AG10803 (cell line): ENCODE results near the gene EYS.

Experiments
- DNase-seq: peaks from one replicate; pipeline ENCODE4 v3.0.0; 2010; ENCODE audit warnings: low read depth
- H3K4me3 ChIP-seq: 2 replicates; pipeline ENCODE4 v1.5.1; 2011; ENCODE audit warnings: mild to moderate bottlenecking, low read length, control low read depth
- TF ChIP-seq, protein P1 (sequence below): conservative IDR thresholded peaks from 2 replicates; pipeline ENCODE4 v1.5.1; 2011; ENCODE audit warnings: mild to moderate bottlenecking, low read length, control low read depth, inconsistent platforms

Gene EYS

DNA sequence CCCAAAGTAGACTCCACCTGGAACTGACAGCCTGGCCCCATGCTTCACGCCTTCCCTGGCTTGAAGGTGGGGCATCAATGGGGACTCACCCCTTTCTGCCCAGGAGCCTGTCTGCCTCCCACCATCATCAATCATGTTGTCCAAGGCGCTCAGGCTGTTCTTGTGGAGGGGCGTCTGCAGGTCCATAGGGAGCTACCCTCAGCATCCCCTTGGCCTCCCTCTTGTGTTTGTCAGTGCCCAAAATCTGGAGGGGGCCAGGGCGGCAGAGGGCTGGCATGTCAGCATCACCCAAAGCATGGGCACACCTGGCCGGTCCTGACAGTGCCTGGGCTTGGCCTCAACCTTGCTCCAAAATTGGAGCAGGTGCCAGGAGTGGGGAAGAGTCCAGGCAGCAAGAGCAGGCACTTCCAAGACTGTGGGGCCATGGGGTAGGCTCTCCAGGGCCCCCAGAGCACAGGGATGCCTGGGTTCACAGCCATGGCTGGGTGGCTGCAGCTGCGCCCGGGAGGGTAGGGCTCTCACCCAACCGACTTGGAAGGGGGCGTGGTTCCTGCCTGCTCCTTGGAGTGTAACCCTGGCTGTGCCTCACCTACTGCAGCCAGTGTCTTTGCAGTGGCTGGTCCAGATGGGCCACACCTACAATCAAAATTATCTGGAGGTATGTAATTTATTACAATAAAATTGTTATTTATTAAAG, 903.4 kb downstream of the EYS start:
- no peak for DNase-seq
- TF ChIP-seq, protein P1, sequence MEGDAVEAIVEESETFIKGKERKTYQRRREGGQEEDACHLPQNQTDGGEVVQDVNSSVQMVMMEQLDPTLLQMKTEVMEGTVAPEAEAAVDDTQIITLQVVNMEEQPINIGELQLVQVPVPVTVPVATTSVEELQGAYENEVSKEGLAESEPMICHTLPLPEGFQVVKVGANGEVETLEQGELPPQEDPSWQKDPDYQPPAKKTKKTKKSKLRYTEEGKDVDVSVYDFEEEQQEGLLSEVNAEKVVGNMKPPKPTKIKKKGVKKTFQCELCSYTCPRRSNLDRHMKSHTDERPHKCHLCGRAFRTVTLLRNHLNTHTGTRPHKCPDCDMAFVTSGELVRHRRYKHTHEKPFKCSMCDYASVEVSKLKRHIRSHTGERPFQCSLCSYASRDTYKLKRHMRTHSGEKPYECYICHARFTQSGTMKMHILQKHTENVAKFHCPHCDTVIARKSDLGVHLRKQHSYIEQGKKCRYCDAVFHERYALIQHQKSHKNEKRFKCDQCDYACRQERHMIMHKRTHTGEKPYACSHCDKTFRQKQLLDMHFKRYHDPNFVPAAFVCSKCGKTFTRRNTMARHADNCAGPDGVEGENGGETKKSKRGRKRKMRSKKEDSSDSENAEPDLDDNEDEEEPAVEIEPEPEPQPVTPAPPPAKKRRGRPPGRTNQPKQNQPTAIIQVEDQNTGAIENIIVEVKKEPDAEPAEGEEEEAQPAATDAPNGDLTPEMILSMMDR = no peak
- H3K4me3 ChIP-seq = no peak overlapping the region

DNA sequence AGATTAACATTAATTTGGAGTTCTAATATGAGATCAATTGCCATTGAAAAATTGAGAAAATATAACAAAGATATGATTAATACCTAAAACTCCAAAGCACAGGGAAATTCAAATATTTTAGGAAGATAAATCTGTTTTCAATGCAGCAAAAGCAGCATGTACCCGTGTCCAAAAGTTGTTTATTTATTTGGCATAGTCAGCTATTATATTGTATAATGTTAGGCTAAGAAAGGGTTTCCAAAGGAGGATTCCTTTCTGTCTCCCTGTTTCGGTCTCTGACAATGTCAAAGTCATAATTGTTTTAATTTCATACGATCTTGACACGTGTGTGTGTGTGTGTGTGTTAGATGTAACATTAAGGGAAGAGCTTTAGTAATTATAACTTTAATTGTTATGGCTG, 914.5 kb downstream of the EYS start:
- H3K4me3 ChIP-seq = no peak overlapping the region
- no peak for DNase-seq
- TF ChIP-seq, protein P1 = no peak

- TF ChIP-seq, protein P1 = no peak
- H3K4me3 ChIP-seq = no peak overlapping the region
- no peak for DNase-seq
Measured at GRCh38 chr6:64789476-64789875, 917.5 kb downstream of the EYS start.

DNA sequence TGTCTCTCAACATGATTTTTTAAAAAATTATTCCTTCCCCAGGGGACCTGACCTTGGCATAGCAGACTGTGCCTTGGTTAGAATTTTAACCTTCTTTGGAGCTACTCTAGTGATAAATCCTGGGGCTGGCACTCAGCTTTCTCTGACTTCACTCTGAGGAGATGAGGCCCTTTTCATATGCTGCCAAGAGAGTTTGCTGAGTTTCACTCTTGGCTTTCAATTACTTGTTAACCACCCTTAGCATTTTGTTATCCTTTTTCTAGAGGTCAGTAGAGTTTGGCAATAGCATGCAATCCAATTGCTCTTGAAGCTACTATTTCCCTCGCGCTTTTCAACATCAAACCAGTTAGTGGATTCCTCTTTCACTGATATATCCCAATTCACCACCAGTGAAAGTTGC, 920.3 kb downstream of the EYS start:
- H3K4me3 ChIP-seq = no peak overlapping the region
- TF ChIP-seq, protein P1 = no peak
- no peak for DNase-seq

GRCh38 chr6:64782877-64783276, 924.1 kb downstream of the EYS start:
- no peak overlapping the region for H3K4me3 ChIP-seq
- TF ChIP-seq, protein P1 = no peak
- DNase-seq = no peak

- DNase-seq = no peak
- H3K4me3 ChIP-seq = no peak overlapping the region
- TF ChIP-seq, protein P1 = no peak
Measured at GRCh38 chr6:64777941-64778785, 928.9 kb downstream of the EYS start.

DNA sequence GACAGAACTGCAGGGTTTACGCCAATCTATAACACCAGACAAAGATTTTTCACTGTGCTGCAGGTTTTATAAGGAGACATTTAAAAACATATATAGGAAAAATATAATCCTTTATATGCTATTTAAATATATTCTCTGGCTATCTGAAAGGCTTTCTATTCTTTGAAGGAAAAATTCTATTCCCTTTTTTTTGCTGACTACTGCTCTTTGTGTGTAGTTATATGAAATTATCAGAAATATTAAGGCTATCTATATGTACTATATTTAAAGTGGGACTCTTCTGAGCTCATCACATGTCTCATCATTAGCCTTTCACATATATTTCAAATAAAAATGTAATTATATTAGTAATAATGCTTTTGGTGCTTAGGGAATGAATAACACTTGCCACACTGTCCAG, 930.7 kb downstream of the EYS start:
- TF ChIP-seq, protein P1 = no peak
- DNase-seq = no peak
- H3K4me3 ChIP-seq = no peak overlapping the region
